Thoracic aorta (tissue), 2 donors: ENCODE data around the gene ACOX3. TPM values are rescaled to one million over a fixed set of nuclear protein-coding genes. Genes with fewer than 3 reads are reported as not detected.

Source experiments
- ATAC-seq: fragments of 150-250 bp; one replicate; pipeline ENCODE4 v1.8.0; 2017; ENCODE audit warnings: low read depth; ENCODE audit not compliant: insufficient number of reproducible peaks, low FRiP score
- DNase-seq: peaks from one replicate; pipeline ENCODE4 v3.0.0-alpha.2; 2020; ENCODE audit warnings: low spot score
- H3K27ac ChIP-seq, 2 donors: fragments of 200-600 bp; sonication (generic); 1 replicate in 1 of 2; 2 replicates in 1 of 2; pipeline ENCODE4 v1.5.1; 2016; ENCODE audit warnings: mild to moderate bottlenecking in 2 of 2, moderate library complexity in 2 of 2
- H3K27me3 ChIP-seq: fragments of 200-600 bp; sonication (generic); replicated peaks from 2 replicates; pipeline ENCODE4 v1.6.0; 2016; ENCODE audit warnings: mild to moderate bottlenecking; ENCODE audit not compliant: insufficient read depth
- H3K36me3 ChIP-seq: fragments of 200-600 bp; sonication (generic); one replicate; pipeline ENCODE4 v1.5.1; 2016
- H3K4me1 ChIP-seq, 2 donors: fragments of 200-600 bp; sonication (generic); 1 replicate in 1 of 2; 2 replicates in 1 of 2; pipeline versions ENCODE4 v1.5.1 to v1.6.0; 2016; ENCODE audit warnings: low read depth in 2 of 2, mild to moderate bottlenecking in 1 of 2; ENCODE audit not compliant: control insufficient read depth in 1 of 2
- H3K4me3 ChIP-seq: fragments of 200-600 bp; sonication (generic); 2 replicates; pipeline ENCODE4 v1.5.1; 2016; ENCODE audit warnings: mild to moderate bottlenecking
- H3K9me3 ChIP-seq: fragments of 200-600 bp; sonication (generic); 2 replicates; pipeline ENCODE4 v1.5.1; 2016
- CTCF ChIP-seq: fragments of 200-600 bp; sonication (generic); IDR thresholded peaks from one replicate; pipeline ENCODE4 v1.5.1; 2019; ENCODE audit warnings: antibody characterized with exemption
- total RNA-seq, 2 donors: library from RNA; depleted of rRNA; stranded (reverse); fragments of >200 nt; gene quantifications; one replicate each; pipeline versions ENCODE4 v1.1.0 to v1.2.3, GENCODE V29; 2016

ACOX3 gene
- total RNA-seq, 2 donors from 2014 or later: 47.8 to 72.7 TPM

GRCh38 chr4:8478371-8478770 is 37.8 kb upstream of the ACOX3 start:
- Histone ChIP-seq H3K36me3 (peaks cover 8% of the 10 kb centered on the region), H3K27me3 (no peaks in the 10 kb centered on the region), H3K4me1 (peaks cover 8 to 16% of the 10 kb centered on the region in 2 donors), H3K27ac (no peak overlapping the region), H3K9me3 (no peaks in the 10 kb centered on the region), H3K4me3 (no peak overlapping the region)
- ATAC-seq (no peak), DNase-seq (no peak)
- no peak for TF ChIP-seq CTCF

- ATAC-seq (no peak), DNase-seq (no peak)
- Histone ChIP-seq H3K4me3 (no peak overlapping the region), H3K27me3 (no peaks in the 10 kb centered on the region), H3K4me1 (peaks cover 15 to 23% of the 10 kb centered on the region in 2 donors), H3K36me3 (peaks cover 8% of the 10 kb centered on the region), H3K9me3 (no peaks in the 10 kb centered on the region), H3K27ac (no peak overlapping the region)
- no peak for TF ChIP-seq CTCF
Measured at GRCh38 chr4:8477676-8478075, 37.2 kb upstream of the ACOX3 start.

GRCh38 chr4:8477095-8477635 is 36.6 kb upstream of the ACOX3 start:
- Histone ChIP-seq H3K27ac (no peak overlapping the region), H3K27me3 (no peaks in the 10 kb centered on the region), H3K4me3 (no peak overlapping the region), H3K36me3 (peaks cover 8% of the 10 kb centered on the region), H3K9me3 (no peaks in the 10 kb centered on the region), H3K4me1 (peaks cover 20 to 28% of the 10 kb centered on the region in 2 donors)
- no peak for TF ChIP-seq CTCF
- DNase-seq (no peak), ATAC-seq (no peak)

GRCh38 chr4:8475751-8476575 is 35.4 kb upstream of the ACOX3 start:
- Histone ChIP-seq H3K36me3 (peaks cover 8% of the 10 kb centered on the region), H3K27ac (no peak overlapping the region), H3K4me1 (peaks cover 20 to 31% of the 10 kb centered on the region in 2 donors), H3K27me3 (no peaks in the 10 kb centered on the region), H3K4me3 (no peak overlapping the region), H3K9me3 (no peaks in the 10 kb centered on the region)
- no peak for DNase-seq
- no peak for ATAC-seq
- no peak for TF ChIP-seq CTCF

- TF ChIP-seq CTCF: no peak
- Histone ChIP-seq H3K4me1 (peaks cover 20 to 31% of the 10 kb centered on the region in 2 donors), H3K27me3 (no peaks in the 10 kb centered on the region), H3K27ac (no peak overlapping the region), H3K36me3 (peaks cover 12% of the 10 kb centered on the region), H3K4me3 (no peak overlapping the region), H3K9me3 (no peaks in the 10 kb centered on the region)
- no peak for ATAC-seq
- DNase-seq: no peak
Measured at GRCh38 chr4:8474856-8475255, 34.3 kb upstream of the ACOX3 start.
